Transverse colon (tissue), 4 donors: ENCODE results near the gene CDK12.
A peak's percentile ranks its signal among the peaks of the same experiment; 100 is the strongest.

Experiments
- CTCF ChIP-seq, 5 experiments: fragments of 200-600 bp in 3 of 5; fragments of 450-650 bp in 2 of 5; sonication (generic) in 3 of 5; IDR thresholded peaks; 1 replicate in 2 of 5; 2 replicates in 3 of 5; pipeline ENCODE4 v1.5.1; 2016 to 2017; ENCODE audit warnings: antibody characterized with exemption in 5 of 5, inconsistent platforms in 3 of 5, mild to moderate bottlenecking in 2 of 5, moderate library complexity in 1 of 5
- EP300 ChIP-seq: sonication (generic); formaldehyde crosslinking; IDR thresholded peaks from one replicate; pipeline ENCODE4 v1.6.1; 2017; ENCODE audit warnings: antibody characterized with exemption, low read depth
- POLR2A ChIP-seq: fragments of 450-650 bp; IDR thresholded peaks from one replicate; pipeline ENCODE4 v1.6.1; 2016; ENCODE audit warnings: antibody characterized with exemption, mild to moderate bottlenecking, moderate library complexity
- POLR2AphosphoS5 ChIP-seq, 3 donors: sonication (generic); formaldehyde crosslinking; IDR thresholded peaks; one replicate each; pipeline ENCODE4 v1.6.1; 2016; ENCODE audit warnings: antibody characterized with exemption in 3 of 3

DNA sequence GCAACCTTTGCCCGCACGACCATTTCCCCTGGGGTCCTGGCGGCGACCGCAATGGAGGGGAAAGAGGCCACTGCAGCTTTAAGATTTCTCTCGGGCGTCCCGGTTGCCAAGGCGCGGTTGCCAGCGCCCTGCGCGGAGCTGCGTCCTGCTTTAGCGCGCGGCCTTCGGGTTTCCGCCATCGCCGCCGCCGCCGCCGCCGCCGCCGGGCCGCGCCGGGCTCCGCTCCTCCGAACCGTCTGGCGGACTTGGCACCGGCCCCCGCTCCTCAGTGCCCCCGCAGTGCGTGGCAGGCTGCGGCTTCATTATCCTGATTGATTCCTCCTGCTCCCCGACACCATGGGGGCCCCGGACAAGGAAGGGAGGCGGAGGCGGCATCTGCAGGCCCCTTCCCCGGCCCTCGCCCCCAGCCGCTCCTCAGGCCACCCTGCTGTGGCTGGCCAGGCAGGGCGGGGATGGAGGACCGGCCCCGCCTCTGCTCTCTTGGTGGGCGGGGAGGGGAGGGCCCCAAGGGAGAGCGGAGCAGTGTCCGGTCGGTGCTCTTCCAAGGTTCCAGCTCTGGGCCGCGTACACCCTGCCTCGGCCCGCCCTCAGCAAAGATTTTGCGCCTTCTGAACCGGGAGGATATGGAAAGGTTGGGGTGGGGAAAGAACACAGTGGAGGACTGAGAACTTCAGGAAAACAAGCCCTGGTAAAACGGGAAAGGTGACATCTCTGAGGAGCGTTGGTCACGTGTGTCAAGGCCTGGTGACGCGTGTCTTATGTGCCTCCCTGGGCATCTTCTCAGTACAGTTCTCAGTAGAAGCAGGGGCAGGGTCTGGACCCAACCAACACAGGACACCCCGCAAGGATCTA, 112.4 kb downstream of the CDK12 start:
- TF ChIP-seq POLR2A (peak; percentile 36), CTCF (IDR thresholded peaks at IDR 0.05) (no peak), POLR2AphosphoS5 (IDR thresholded peaks at IDR 0.05) (peak; percentile 11 to 47 (median 38)), EP300 (no peak)
